DMS 273 (cell line): ENCODE results near the gene IL22.
A peak's percentile ranks its signal among the peaks of the same experiment; 100 is the strongest.

Experiments
- DNase-seq: peaks from one replicate; lab custom pipeline; 2025; ENCODE audit not compliant: unreplicated experiment; lab: John Stamatoyannopoulos, UW

IL22 gene

DNA sequence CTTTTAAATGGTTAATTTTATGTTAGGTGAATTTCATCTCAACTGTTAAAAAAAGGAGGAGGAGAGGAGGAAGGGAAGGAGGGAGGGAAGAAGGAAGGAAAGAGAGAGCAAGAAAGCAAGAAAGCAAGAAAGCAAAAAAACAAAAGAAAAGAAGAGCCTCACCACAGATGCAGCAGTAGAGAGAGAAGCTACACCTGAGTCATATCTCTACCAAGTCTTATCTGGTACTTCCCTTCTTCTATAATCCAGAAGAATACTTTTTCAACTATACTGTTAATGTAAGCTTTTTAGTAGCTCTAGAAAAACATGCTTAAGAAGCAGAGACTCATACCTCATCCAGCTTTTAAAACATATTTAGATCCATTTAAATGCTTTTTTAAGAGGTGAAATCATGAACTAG is 22.2 kb downstream of the IL22 start:
- no peak for DNase-seq

DNA sequence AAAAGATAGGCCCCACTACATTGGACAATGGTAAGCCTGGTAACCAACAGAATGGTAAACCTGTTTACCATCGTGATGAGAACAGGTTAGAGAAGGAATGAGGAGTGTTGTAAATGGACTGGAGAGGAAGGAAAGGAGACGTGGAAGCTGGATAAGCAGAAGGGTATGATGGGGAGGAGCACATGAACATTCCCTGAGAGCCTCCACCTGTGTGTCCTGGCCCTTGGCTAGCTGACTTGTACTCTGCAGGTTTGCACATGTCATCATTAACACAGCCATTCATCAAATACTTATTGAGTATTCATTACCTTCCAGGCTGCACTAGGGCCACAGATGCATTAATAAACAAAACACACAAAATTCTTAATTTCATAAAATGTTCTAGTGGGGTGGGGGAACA is 23.4 kb downstream of the IL22 start:
- no peak for DNase-seq

DNA sequence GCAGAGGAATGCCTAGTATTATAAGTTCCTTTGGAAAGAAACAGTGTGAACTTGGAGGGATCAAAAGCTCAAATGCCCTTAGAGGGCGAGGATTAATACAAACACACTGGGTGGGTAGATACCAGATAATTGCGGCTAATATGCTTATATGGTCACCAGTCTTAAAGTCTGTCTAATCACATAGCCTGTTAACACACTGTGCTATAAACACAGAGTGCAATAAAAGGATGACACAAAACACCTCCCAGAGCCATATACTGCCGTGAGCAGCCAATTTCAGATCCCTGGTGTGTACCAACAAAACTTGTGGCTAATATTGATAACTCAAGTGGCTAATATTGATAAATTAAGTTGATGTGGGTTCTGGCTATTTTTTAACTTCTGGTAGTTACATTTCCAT is 26.0 kb downstream of the IL22 start:
- DNase-seq, result no peak

DNA sequence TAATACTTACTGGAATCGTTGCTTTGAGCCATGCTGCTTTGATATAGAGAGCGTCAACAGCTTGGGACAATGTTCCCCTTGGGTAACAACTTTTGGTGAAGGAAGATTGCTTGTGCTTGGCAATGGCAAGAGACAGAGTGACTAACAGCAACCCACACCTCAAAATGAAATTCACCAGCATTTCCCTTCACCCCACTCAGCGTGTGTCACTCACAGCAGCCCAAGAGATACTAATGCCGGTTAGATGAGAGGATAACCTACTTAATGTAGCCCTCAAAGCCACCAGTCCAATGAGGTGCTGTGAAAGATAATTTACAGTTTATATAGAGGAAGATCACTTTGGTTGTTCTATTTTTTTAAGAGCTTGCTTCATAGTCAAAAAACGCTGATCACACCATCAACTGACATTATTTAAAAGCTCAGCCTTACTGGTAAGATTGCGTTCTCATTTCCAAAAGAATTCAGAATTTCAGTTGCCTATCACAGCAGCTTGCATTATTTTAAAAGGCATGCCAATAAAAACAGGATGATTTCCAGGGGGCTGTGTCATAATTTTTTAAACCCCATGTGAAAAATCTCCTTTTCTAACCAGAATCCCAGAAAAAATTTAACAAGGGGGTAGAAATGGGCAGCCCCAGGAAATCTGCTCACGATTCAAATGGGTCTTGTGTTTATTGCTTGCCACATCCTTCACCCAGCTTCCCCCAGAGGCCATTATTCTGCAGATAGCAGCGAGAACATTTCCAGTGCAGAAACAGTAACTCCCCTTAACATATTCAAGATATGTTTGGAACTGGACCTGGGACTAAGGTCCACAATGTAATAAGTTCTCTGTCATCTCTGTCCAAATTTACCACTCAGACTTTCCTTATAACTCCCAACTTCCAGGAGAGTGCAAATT is 27.6 kb downstream of the IL22 start, which contains the start of gene IL26:
Gene IL26 (minus strand): TSS at position 235 of the 901 bp plus-strand sequence. CDS start 54 bp downstream, at position 181.
- DNase-seq, result no peak

DNA sequence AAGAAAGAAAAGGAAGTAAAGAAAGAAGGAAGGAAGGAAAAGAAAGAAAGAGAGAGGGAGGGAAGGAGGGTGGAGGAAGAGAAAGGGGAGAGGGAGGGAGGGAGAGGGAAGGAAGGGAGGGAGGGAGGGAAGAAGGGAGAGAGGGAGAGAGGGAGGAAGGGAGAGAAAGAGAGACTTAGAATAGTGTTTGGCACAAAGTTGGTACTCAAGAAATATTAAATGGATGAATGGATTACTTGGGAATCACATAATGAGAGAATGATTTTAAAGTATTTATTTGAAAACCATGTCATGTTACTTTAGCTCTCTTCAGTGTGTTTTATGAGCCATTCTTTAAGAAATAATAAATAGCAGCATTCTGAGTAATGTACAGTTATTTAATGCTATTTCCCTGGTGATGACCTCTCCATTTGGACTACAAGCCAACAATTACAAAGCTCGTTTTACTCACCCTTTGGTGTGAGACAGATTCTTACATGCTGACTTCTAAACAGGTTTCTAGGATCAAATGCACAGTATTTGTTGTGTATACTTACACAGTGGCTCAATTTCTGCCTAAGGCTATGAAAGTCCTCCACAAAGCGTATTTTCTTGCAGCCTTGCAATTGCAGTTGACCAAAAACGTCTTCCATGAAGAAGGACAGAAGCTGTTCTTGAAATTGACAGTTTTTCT is 28.7 kb downstream of the IL22 start:
- no peak for DNase-seq

DNA sequence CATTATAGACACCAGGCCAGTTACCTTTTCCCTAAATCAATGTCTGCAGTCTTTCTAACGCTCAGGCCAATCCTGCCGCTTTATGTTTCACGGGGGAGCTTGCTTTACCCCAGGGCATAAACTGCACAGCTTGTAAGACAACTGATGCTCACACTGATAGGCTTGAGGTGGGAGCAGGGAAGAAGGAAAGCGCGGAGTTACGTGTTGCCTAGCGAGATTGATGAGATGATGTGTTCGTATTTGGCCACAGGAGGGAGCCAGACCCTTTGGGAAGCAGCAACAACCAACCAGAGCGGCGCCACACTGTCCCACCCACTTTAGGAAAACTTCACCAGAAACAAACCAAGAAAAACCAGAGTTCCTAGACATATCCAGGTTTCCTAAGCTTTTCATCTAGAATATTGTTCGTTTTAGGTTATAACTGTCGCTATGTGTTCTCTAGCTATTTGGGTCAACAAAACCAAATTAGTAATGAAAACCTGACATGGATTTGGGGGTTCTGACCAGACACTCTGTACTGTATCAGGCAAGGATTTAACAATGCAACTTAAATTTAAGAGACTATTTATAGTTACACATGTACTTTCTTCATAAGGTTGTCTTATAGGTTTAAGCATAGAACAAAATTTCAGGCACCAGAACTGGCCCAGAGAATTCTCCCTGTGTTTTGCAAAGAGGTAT is 30.2 kb downstream of the IL22 start:
- peak; percentile 89 for DNase-seq

DNA sequence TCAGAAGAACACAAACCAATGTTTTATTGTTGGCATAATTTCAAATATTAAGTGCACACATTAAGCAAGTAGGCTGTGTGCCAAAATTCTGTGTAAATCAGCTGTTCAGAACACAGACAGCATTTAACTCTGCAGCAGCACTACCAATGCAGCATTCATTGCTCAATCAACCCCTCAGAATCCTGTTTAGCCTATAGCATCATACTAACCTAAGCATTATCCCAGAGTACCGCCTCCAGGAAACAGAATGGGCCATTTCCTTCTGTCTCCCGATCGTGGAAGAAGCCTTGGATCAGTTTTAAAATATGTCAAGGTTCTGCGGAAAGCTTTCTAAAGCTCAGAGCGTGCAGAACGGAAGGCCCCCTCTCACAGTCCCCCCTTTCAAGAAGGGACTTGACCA is 31.1 kb downstream of the IL22 start:
- peak; percentile 65 for DNase-seq

DNA sequence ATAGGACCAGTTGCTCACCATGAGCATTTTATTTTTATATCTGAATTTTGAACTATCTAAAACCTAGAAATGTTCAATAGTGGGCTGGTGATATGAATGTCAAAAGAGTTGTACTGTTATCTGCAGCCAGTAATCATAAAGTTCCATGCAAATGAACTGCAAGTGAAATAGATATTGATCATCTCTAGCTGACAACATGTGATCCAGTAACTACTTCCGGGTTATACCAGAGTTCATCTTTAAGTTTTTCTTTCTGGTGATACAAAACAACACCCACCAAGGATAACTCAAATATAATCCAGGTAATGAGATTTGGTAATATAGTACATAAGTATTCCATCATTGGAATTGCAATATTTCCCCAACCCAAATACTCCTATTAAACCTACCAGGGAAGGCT is 31.9 kb downstream of the IL22 start:
- DNase-seq, result no peak

DNA sequence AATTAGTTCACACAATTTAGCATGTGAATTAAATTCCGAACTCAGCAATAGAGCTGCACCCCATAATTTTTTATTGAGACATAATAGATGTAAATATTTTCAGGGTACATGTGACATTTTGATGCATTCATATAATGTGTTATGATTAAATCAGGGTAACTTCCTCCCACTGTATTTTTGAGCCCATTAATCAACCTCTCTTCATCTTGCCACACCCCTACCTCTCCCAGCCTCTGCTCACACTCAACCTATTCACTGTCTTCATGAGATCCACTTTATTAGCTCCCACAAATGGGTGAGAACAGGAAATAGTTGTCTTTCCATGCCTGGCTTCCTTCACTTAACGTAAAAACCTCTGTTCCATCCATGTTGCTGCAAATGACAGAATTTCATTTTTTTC is 42.5 kb downstream of the IL22 start:
- DNase-seq, result no peak

DNA sequence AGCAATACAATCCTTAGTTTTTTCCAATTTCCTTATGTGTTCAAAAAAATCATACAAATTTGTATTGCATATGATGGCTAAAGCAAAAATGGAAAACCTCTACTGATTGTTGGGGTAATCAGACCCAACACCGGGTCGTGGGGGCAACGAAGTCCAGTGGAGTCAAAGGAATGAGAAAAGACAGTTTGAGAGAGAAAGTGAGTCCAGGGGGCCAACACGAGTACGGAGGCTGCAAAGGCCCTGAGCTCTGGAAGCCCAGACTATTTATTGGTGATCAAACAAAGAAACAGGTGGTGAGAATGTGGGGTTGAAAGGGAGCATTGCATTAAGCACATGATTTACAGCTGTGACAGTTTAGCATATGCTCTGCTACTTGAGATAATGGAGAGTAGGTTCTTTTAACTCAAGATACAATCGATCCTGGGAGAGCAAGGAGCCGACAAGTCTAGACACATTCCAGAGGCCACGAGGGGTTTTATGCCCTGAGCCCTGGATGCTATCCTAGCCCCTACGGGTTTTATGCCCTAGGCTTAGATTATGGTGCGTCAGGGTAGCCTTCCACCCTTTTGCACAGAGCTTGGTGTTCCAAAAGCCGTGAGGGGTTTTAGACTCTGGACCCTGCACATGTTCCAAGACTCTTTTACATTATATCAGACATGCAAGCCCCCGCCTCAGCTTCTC is 44.2 kb downstream of the IL22 start:
- peak; percentile 85 for DNase-seq

DNA sequence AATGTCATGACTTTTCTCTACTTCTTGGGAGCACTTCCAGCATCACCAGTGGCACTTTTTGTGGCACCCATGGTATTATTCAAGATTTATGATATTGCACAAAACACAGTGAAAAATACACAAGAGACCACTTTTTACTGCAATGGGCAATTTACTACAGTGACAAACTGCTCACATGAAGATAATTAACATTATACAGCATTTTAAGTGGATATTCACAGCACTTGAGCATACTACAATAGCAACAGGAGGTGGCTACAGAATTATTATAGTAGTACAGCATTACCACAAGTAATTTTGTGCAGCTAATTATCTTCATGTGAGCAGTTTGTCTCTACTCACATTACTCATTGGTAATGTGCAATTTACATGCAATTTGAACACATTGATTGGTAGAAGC is 46.1 kb downstream of the IL22 start:
- DNase-seq, result peak; percentile 52

DNA sequence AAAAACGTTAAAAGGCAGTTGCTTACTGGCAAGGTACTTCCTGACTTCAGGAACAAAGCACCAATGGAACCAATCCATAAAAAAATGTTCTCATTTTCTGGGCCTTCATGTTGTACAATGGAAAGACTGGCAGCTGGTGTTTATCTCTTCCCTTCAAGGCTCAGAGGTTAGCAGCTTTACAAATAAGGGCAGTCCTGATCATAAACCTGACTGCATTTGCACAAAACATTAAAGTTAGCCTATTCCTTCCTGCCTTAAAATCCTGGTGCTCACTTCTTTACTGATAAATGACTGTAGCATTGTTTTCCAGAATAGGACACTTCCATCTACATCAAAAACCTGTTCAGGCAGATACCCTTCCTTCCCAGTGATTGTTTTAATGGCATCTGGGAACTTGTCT is 47.0 kb downstream of the IL22 start:
- DNase-seq, result peak; percentile 53

DNA sequence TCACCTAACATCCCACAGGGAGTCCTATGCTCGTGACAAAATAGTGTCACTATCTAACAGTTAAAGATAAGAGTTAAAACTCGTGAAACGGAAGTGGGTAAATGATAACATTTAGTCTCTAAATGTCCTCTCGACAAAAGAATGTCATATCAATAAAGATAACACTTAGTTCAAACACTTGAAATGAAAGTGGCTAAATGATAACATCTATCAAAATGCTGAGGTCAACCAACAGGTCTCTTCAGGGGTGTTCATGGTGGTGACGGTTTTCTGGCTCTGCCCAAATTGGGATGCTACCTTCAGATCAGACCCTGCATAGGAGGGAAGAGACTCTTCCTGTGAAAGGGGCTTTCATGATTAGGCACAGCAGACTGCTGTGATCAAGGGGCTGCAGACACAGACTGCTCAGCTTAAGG is 49.9 kb downstream of the IL22 start:
- DNase-seq, result no peak

DNA sequence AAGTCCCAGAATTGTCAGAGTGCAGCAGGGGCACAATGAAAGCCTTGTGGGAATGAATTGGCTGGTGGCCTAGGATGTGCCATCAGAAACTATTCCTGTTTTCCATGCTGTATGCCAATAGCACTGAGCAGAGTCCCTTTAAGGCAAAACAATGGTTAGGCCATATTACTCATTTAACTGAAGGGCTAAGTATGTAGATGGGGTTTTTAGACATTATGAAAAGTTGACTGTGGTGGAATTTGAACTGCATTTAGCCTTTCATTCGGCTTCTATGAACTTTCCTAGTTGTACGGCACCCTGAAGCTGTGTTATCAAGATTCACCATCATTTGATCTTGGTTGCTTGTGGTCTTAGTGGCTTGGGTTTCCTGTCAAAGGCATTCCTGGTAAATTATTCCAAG is 52.5 kb downstream of the IL22 start:
- no peak for DNase-seq

DNA sequence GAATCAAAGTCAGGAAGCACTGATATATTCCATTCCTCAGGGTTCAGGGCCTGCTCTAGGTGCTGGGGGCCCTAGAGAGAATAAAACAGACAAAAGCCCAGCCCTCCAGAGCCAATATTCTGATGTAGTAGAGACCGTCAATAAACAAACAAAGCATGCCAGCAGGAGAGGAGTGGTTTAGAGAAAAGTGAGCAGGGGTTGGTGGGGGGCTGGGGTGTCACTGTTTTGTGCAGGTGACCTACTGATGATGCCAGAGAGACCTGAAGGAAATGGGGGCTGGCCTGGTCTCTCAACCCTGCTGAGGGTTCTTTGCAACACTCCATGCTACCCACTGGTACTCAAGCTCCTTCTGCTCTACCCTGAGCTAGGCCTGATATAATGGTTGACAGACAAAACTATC is 54.3 kb downstream of the IL22 start:
- no peak for DNase-seq

DNA sequence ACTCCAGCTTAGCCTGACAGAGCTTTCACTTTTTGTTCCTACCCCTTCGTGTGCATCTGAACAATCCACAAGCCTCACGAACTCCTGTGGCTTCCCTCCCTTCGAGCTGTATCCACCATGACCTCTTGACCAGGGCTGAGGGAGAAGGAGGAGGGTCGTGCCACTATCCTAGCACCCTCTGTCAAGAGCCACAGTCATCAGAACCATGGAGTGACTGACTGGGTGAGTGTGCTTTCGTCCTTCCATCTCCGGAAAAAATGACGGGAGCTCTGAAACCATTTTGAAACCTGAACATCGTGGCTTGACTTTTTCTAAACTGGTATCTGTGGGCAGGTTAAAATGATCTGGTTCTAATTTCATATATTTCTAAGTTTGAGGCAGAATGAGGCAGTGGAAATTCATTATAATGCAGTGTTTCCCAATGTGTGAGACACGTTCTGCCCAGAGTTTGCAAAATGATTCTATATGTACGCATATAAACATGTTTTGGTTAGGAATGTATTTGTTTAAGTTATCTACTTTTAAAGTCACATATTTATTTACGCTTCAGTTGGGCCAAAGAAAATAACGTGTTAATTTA is 54.8 kb downstream of the IL22 start:
- DNase-seq, result no peak
